Endothelial cell of umbilical vein (primary cell): Measurements from ENCODE around the gene TTLL13. TPM values are rescaled to one million over a fixed set of nuclear protein-coding genes. Genes with fewer than 3 reads are reported as not detected.

Experiments used
- BruUV-seq: library from RNA; stranded (reverse); fragments of 400-500 nt; replicated peaks from 2 replicates; lab custom pipeline; 2021; lab: Mats Ljungman, UMichigan
- CTCF ChIA-PET: fragments of 300-600, 350-600 bp; sonication (Branson Sonifier 250); formaldehyde crosslinking; loops from one replicate; lab custom pipeline; 2021; ENCODE audit warnings: antibody characterized with exemption, inconsistent platforms; lab: Charles Lee
- POLR2A ChIA-PET: fragments of 300-600, 350-600 bp; sonication (Branson Sonifier 250); formaldehyde crosslinking; loops from one replicate; lab custom pipeline; 2021; ENCODE audit warnings: antibody characterized with exemption, inconsistent platforms; lab: Charles Lee
- DNase-seq: peaks from one replicate; pipeline ENCODE4 v3.0.0-alpha.2; 2011; ENCODE audit warnings: low read depth, low spot score
- FAIRE-seq: peaks from 2 replicates; lab custom pipeline; 2011; peaks lifted over from hg19 to GRCh38; lab: Jason Lieb, UNC
- H2AFZ ChIP-seq: 2 replicates; pipeline ENCODE4 v1.6.0; 2012; ENCODE audit warnings: low read depth, low read length, control low read depth, inconsistent platforms
- H3K27ac ChIP-seq: 2 replicates; pipeline ENCODE4 v1.5.1; 2011; ENCODE audit warnings: low read depth, mild to moderate bottlenecking, control low read depth, low read length, moderate library complexity; ENCODE audit not compliant: insufficient read depth
- H3K27me3 ChIP-seq, 2 experiments: 2 replicates each; pipeline versions ENCODE4 v1.6.0 to v1.6.1; 2011; ENCODE audit warnings: low read length in 2 of 2, mixed read lengths in 1 of 2; ENCODE audit not compliant: control insufficient read depth in 2 of 2, insufficient read depth in 2 of 2
- H3K36me3 ChIP-seq, 2 experiments: 2 replicates in 1 of 2; 3 replicates in 1 of 2; pipeline ENCODE4 v1.5.1; 2011; ENCODE audit warnings: low read length in 2 of 2, mild to moderate bottlenecking in 1 of 2, moderate library complexity in 1 of 2; ENCODE audit not compliant: control insufficient read depth in 2 of 2, insufficient read depth in 2 of 2; ENCODE audit errors: extremely low read depth in 1 of 2
- H3K4me1 ChIP-seq: 3 replicates; pipeline ENCODE4 v1.5.1; 2011; ENCODE audit warnings: mild to moderate bottlenecking, low read length; ENCODE audit not compliant: control insufficient read depth, insufficient read depth; ENCODE audit errors: extremely low read depth
- H3K4me2 ChIP-seq: 2 replicates; pipeline ENCODE4 v1.6.1; 2011; ENCODE audit warnings: low read length, control low read depth, mixed read lengths; ENCODE audit not compliant: insufficient read depth
- H3K4me3 ChIP-seq, 3 experiments: fragments of 200-600 bp in 1 of 3; sonication (generic), shearing (Covaris generic) in 1 of 3; replicated peaks in 1 of 3; 2 replicates each; pipeline ENCODE4 v1.5.1; 2011 to 2016; ENCODE audit warnings: control low read depth in 3 of 3, low read length in 3 of 3, mild to moderate bottlenecking in 2 of 3, inconsistent platforms in 1 of 3, low read depth in 1 of 3, moderate library complexity in 1 of 3; ENCODE audit not compliant: insufficient read depth in 1 of 3
- H3K79me2 ChIP-seq: 2 replicates; pipeline ENCODE4 v1.6.0; 2012; ENCODE audit warnings: low read length, inconsistent platforms; ENCODE audit not compliant: control insufficient read depth, insufficient read depth
- H3K9ac ChIP-seq: replicated peaks from 2 replicates; pipeline ENCODE3; 2011; ENCODE audit warnings: low read length, control low read depth; ENCODE audit not compliant: insufficient read depth; ENCODE audit errors: extremely low read depth
- H3K9me1 ChIP-seq: replicated peaks from 3 replicates; pipeline ENCODE4 v1.6.0; 2011; ENCODE audit warnings: mild to moderate bottlenecking, low read length; ENCODE audit not compliant: control insufficient read depth, insufficient read depth; ENCODE audit errors: extremely low read depth
- H3K9me3 ChIP-seq: replicated peaks from 2 replicates; pipeline ENCODE4 v1.5.1; 2012; ENCODE audit warnings: low read length, inconsistent platforms; ENCODE audit not compliant: control insufficient read depth, insufficient read depth
- H4K20me1 ChIP-seq: replicated peaks from 2 replicates; pipeline ENCODE3; 2011; ENCODE audit warnings: mild to moderate bottlenecking, low read length; ENCODE audit not compliant: control insufficient read depth, insufficient read depth; ENCODE audit errors: extremely low read depth
- CTCF ChIP-seq, 2 donors: IDR thresholded peaks; 1 replicate in 1 of 2; 2 replicates in 1 of 2; pipeline ENCODE4 v1.5.1; 2011; ENCODE audit warnings: low read length in 2 of 2, mild to moderate bottlenecking in 2 of 2, moderate library complexity in 2 of 2, control low read depth in 1 of 2, inconsistent platforms in 1 of 2, low read depth in 1 of 2; ENCODE audit not compliant: insufficient read depth in 1 of 2; ENCODE audit errors: extremely low read depth in 1 of 2
- EZH2 ChIP-seq: IDR thresholded peaks from 2 replicates; pipeline ENCODE4 v1.6.1; 2012; ENCODE audit warnings: borderline replicate concordance, low read depth, mild to moderate bottlenecking, moderate library complexity, low read length, inconsistent platforms; ENCODE audit not compliant: severe bottlenecking
- MYC ChIP-seq: IDR thresholded peaks from one replicate; pipeline ENCODE4 v1.6.1; 2011; ENCODE audit warnings: mild to moderate bottlenecking, low read depth, low read length
- POLR2AphosphoS5 ChIP-seq: IDR thresholded peaks from 2 replicates; pipeline ENCODE4 v1.6.1; 2012; ENCODE audit warnings: low read depth, mild to moderate bottlenecking, control low read depth, low read length, moderate library complexity; ENCODE audit not compliant: insufficient read depth
- dilution Hi-C: fragments of 300-500 bp; cut with MboI; formaldehyde crosslinking; loops from one replicate; pipeline ENCODE4 v1.15.0; 2019; ENCODE audit warnings: low sequenced_read_pairs; ENCODE audit not compliant: extremely low pct_ligation_motif_present
- intact Hi-C: fragments of 100-400 bp; cut with micrococcal nuclease; formaldehyde crosslinking; loops from one replicate; pipeline ENCODE4 v1.10.0; 2022
- polyA plus RNA-seq, 4 experiments: library from polyadenylated mRNA; depleted of rRNA in 3 of 4; stranded (reverse) in 3 of 4; unstranded in 1 of 4; fragments of >200 nt; gene quantifications; 2 replicates each; pipeline versions ENCODE4 v1.2.1 to v1.2.3, GENCODE V29; 2011 to 2012; ENCODE audit warnings: missing spikeins in 1 of 4
- total RNA-seq: library from RNA; stranded (reverse); gene quantifications from 2 replicates; pipeline ENCODE4 v1.2.3, GENCODE V29; 2021

TTLL13 gene
- total and polyA plus RNA-seq, 2 donors (not counting 3 experiments of a cell fraction or from before 2014, with no cell fraction given) = 0.04 TPM; not detected in 1

DNA sequence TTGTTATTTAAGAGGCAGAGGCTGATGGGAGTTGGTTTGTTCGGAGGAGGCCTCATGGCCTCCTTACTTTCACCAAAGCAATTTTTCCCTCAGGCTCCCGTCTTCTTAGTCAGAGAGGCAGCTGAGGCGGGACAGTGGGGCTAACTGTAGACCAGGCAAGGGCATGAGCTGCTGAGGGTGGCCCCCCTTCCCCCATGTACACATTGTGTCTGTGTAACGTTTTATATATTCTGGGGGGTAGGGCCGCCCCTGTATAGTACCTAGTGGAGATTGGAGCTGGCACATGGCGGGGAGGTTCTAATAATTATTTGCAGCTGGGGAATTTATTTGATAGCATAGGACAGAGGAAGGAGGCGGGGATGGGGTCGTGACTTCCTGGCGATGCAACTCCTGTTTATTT, 51.2 kb downstream of the TTLL13 start:
- H3K4me3 ChIP-seq = no peak overlapping the region
- no peaks in the 10 kb centered on the region for H3K9me3 ChIP-seq
- H3K4me1 ChIP-seq = no peaks in the 10 kb centered on the region
- H3K9me1 ChIP-seq = no peaks in the 10 kb centered on the region
- ChIA-PET POLR2A (no interaction called here), CTCF (interaction anchor here (0.6 to 2.4 kb wide), 13 partner anchors 7 to 596 kb away, joined by 3 to 13 read pairs (median 4); partner anchors contain the start of gene NGRN)
- no peak for DNase-seq
- H3K79me2 ChIP-seq = no peaks in the 10 kb centered on the region
- dilution Hi-C loops = no loop called here
- no peaks in the 10 kb centered on the region for H3K36me3 ChIP-seq
- H3K27me3 ChIP-seq = no peaks in the 10 kb centered on the region
- H3K4me2 ChIP-seq = no peak overlapping the region
- FAIRE-seq = no peak
- TF ChIP-seq EZH2 (no peak), POLR2AphosphoS5 (no peak)
- BruUV-seq = no TSS peak
- H3K27ac ChIP-seq = no peak overlapping the region
- no peaks in the 10 kb centered on the region for H4K20me1 ChIP-seq
- intact Hi-C loops = no loop called here
- H2AFZ ChIP-seq = no peak overlapping the region
- H3K9ac ChIP-seq = no peak overlapping the region

DNA sequence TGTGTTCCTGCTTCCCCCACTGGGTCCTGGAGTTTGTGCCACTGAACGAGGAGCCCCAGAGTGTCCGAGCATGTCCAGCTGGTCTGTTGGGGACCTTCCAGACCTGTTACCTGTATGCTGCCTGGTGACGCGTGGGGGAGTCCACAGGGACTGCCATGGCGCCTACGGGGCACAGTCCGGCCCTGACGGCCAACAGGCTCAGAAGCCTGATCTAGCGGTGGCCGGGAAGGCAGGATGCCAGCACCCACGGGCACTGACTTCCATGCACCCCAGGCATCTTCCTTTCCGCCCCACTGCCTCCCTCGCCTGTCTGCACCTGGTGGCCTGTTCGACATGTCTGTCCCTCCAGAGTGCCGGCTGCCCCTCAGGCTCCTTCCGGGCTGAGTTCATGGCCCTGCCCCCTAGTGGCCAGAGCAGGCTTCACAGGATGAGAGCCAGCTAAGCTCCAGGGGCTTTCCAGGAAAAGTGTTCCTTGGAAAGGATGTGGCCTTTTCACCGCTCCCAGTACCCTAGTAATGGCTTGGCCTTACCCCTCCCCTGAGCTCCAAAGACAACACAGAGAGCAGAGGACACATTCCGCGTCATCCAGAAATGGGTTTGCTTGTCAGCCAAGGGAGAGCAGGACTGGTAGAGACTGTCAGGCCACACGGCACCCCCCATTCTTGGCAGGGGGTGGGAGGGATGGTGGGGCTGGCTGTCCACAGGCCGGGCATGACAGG, 51.8 kb downstream of the TTLL13 start:
- FAIRE-seq (peak; percentile 63), DNase-seq (peak; percentile 32)
- Histone ChIP-seq H3K4me2 (no peak overlapping the region), H3K4me3 (no peak overlapping the region), H3K27me3 (no peaks in the 10 kb centered on the region), H3K36me3 (no peaks in the 10 kb centered on the region), H4K20me1 (no peaks in the 10 kb centered on the region), H3K9ac (no peak overlapping the region), H3K9me3 (no peaks in the 10 kb centered on the region), H3K9me1 (no peaks in the 10 kb centered on the region), H3K4me1 (no peaks in the 10 kb centered on the region), H2AFZ (peak overlapping the region; percentile 68), H3K79me2 (no peaks in the 10 kb centered on the region), H3K27ac (no peak overlapping the region)
- dilution Hi-C loops = no loop called here
- POLR2A ChIA-PET = no interaction called here
- intact Hi-C loops = no loop called here
- TF ChIP-seq CTCF (IDR thresholded peaks at IDR 0.05; ENCODE audit: extremely low read depth in 1 of 2, insufficient read depth in 1 of 2, low read depth in 1 of 2, low read length in 2 of 2) (peak; percentile 84 to 91), MYC (no peak)
- CTCF ChIA-PET = interaction anchor here (0.6 to 2.4 kb wide), 30 partner anchors 8 to 626 kb away, joined by 3 to 13 read pairs (median 3); partner anchors contain the start of genes CIB1, GDPGP1, NGRN and TTLL13
- no TSS peak for BruUV-seq
